Measurements from ENCODE around the gene ADAMTS2.

Gene ADAMTS2

DNA sequence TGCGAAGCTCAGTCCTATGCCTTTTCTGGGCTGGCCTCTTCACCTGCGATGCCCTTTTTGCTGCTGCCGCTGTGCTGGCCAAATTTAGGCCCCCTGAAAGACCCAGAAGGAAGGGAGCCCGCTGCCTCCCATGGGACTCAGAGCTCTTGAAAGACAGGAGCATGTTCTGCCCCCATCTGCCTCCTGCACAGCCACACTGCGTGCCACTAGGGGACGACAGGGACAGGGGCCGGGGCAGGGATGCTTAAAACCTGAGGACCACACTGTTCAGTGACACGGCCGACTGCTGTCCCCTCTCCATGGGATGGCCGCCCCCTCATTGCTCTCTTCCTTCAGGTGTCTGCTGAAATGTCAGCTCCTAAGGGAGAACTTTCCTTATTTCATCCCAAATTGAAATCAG is 132.4 kb downstream of the ADAMTS2 start:
- Histone ChIP-seq H3K4ac (ENCODE audit: low read depth in 1 of 2, low read length in 2 of 2) (no peak overlapping the region), H3K27ac (ENCODE audit: low read length, poor library complexity, severe bottlenecking) (no peak overlapping the region), H3K4me1 (ENCODE audit: control insufficient read depth, insufficient read depth, low read depth, low read length) (peaks cover 3% of the 10 kb centered on the region), H3K27me3 (ENCODE audit: control insufficient read depth in 1 of 2, insufficient read depth in 1 of 2, low read length in 2 of 2) (no peaks in the 10 kb centered on the region), H4K91ac (ENCODE audit: low read length) (no peak overlapping the region), H2AFZ (ENCODE audit: low read depth, low read length) (no peak overlapping the region), H2AK5ac (ENCODE audit: low read length, severe bottlenecking) (no peak overlapping the region), H3K18ac (ENCODE audit: low read depth in 1 of 2, low read length in 2 of 2) (no peak overlapping the region), H2BK15ac (ENCODE audit: low read depth, poor library complexity, severe bottlenecking) (no peak overlapping the region), H2BK120ac (ENCODE audit: low read depth, low read length) (no peak overlapping the region), H3K36me3 (ENCODE audit: control insufficient read depth in 1 of 2, insufficient read depth in 2 of 2, low read depth in 1 of 2, low read length in 2 of 2) (no peaks in the 10 kb centered on the region), H4K8ac (ENCODE audit: low read length) (no peak overlapping the region), H3K4me2 (ENCODE audit: low read length, poor library complexity, severe bottlenecking) (no peak overlapping the region), H3K14ac (ENCODE audit: low read length in 2 of 2) (peak overlapping the region in 1 of 2 experiments; percentile 84), H3K9ac (ENCODE audit: low read length) (no peak overlapping the region), H3K9me3 (ENCODE audit: control insufficient read depth, low read length) (no peaks in the 10 kb centered on the region), H3K23ac (ENCODE audit: low read length in 2 of 2) (no peak overlapping the region), H3K4me3 (ENCODE audit: insufficient read depth in 1 of 2, low read depth in 1 of 2, low read length in 2 of 2) (no peak overlapping the region), H2BK12ac (ENCODE audit: low read length in 2 of 2) (no peak overlapping the region), H2BK5ac (ENCODE audit: low read depth, low read length, poor library complexity, severe bottlenecking) (no peak overlapping the region), H3K79me1 (replicated peaks; ENCODE audit: low read length, poor library complexity, severe bottlenecking) (no peaks in the 10 kb centered on the region)
- WGBS: 88% methylated on average over 10 of the region's 10 CpGs
- no peak for DNase-seq

DNA sequence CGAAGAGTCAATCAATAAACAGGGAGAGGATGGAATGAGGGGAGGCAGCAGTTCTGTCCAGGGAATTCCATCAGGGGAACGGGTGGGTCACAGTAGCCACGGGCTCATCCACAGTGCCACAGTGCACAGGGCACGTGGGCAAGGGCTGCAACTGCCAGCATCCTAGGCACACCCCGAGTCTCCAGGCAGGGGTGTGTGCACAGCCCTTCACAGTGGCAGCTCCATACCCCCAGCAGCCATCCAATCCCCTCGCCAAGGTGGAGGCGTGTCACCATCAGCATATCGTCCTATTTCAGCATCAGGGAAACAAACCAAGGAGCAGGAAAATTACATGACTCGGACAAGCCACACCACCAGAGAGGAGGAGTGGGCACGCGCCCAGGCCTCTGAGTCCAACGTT is 133.6 kb downstream of the ADAMTS2 start:
- Histone ChIP-seq H3K4me1 (ENCODE audit: control insufficient read depth, insufficient read depth, low read depth, low read length) (peaks cover 3% of the 10 kb centered on the region), H2BK5ac (ENCODE audit: low read depth, low read length, poor library complexity, severe bottlenecking) (no peak overlapping the region), H2BK12ac (ENCODE audit: low read length in 2 of 2) (no peak overlapping the region), H2AK5ac (ENCODE audit: low read length, severe bottlenecking) (no peak overlapping the region), H3K79me1 (replicated peaks; ENCODE audit: low read length, poor library complexity, severe bottlenecking) (no peaks in the 10 kb centered on the region), H3K27ac (ENCODE audit: low read length, poor library complexity, severe bottlenecking) (no peak overlapping the region), H3K14ac (ENCODE audit: low read length in 2 of 2) (no peak overlapping the region), H3K4ac (ENCODE audit: low read depth in 1 of 2, low read length in 2 of 2) (no peak overlapping the region), H3K18ac (ENCODE audit: low read depth in 1 of 2, low read length in 2 of 2) (no peak overlapping the region), H2BK15ac (ENCODE audit: low read depth, poor library complexity, severe bottlenecking) (no peak overlapping the region), H3K27me3 (ENCODE audit: control insufficient read depth in 1 of 2, insufficient read depth in 1 of 2, low read length in 2 of 2) (no peaks in the 10 kb centered on the region), H2AFZ (ENCODE audit: low read depth, low read length) (no peak overlapping the region), H3K9me3 (ENCODE audit: control insufficient read depth, low read length) (no peaks in the 10 kb centered on the region), H3K4me3 (ENCODE audit: insufficient read depth in 1 of 2, low read depth in 1 of 2, low read length in 2 of 2) (no peak overlapping the region), H4K8ac (ENCODE audit: low read length) (no peak overlapping the region), H3K23ac (ENCODE audit: low read length in 2 of 2) (no peak overlapping the region), H4K91ac (ENCODE audit: low read length) (peak overlapping the region; percentile 25), H3K36me3 (ENCODE audit: control insufficient read depth in 1 of 2, insufficient read depth in 2 of 2, low read depth in 1 of 2, low read length in 2 of 2) (peaks cover 0 to 6% of the 10 kb centered on the region in 2 experiments), H2BK120ac (ENCODE audit: low read depth, low read length) (no peak overlapping the region), H3K9ac (ENCODE audit: low read length) (no peak overlapping the region), H3K4me2 (ENCODE audit: low read length, poor library complexity, severe bottlenecking) (no peak overlapping the region)
- 97% methylated on average over 12 of the region's 12 CpGs for WGBS
- no peak for DNase-seq

DNA sequence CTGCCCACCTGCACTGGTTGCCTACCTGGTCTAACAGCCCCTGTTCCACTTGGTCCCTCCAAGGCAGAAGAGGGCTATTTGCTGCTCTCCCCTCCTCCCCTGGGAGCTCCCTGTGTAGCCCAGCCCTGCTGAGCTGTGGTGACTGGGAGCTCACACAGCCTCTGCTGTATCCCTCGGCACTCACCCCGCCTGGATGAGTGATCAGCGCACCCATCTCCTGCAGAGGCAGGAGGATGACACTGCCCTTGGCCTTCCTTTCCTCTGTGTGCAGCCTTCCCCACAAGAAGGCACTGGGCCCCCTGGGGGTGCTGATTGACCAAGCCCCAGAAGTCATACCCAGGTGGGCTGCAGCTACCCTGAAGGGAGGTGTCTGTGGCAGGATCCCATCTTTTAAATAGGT is 134.2 kb downstream of the ADAMTS2 start:
- DNase-seq: no peak
- Histone ChIP-seq H3K27ac (ENCODE audit: low read length, poor library complexity, severe bottlenecking) (no peak overlapping the region), H3K36me3 (ENCODE audit: control insufficient read depth in 1 of 2, insufficient read depth in 2 of 2, low read depth in 1 of 2, low read length in 2 of 2) (peaks cover 0 to 9% of the 10 kb centered on the region in 2 experiments), H3K4me1 (ENCODE audit: control insufficient read depth, insufficient read depth, low read depth, low read length) (peaks cover 3% of the 10 kb centered on the region), H2AK5ac (ENCODE audit: low read length, severe bottlenecking) (no peak overlapping the region), H3K4me2 (ENCODE audit: low read length, poor library complexity, severe bottlenecking) (no peak overlapping the region), H3K79me1 (replicated peaks; ENCODE audit: low read length, poor library complexity, severe bottlenecking) (no peaks in the 10 kb centered on the region), H3K18ac (ENCODE audit: low read depth in 1 of 2, low read length in 2 of 2) (peak overlapping the region in 1 of 2 experiments; percentile 50), H4K8ac (ENCODE audit: low read length) (no peak overlapping the region), H2BK12ac (ENCODE audit: low read length in 2 of 2) (peak overlapping the region in 1 of 2 experiments; percentile 29), H3K27me3 (ENCODE audit: control insufficient read depth in 1 of 2, insufficient read depth in 1 of 2, low read length in 2 of 2) (no peaks in the 10 kb centered on the region), H2BK15ac (ENCODE audit: low read depth, poor library complexity, severe bottlenecking) (no peak overlapping the region), H2BK5ac (ENCODE audit: low read depth, low read length, poor library complexity, severe bottlenecking) (no peak overlapping the region), H4K91ac (ENCODE audit: low read length) (peak overlapping the region; percentile 18), H3K14ac (ENCODE audit: low read length in 2 of 2) (peak overlapping the region in 1 of 2 experiments; percentile 53), H2BK120ac (ENCODE audit: low read depth, low read length) (no peak overlapping the region), H2AFZ (ENCODE audit: low read depth, low read length) (no peak overlapping the region), H3K9me3 (ENCODE audit: control insufficient read depth, low read length) (no peaks in the 10 kb centered on the region), H3K23ac (ENCODE audit: low read length in 2 of 2) (no peak overlapping the region), H3K4me3 (ENCODE audit: insufficient read depth in 1 of 2, low read depth in 1 of 2, low read length in 2 of 2) (peak overlapping the region in 1 of 2 experiments; percentile 1), H3K9ac (ENCODE audit: low read length) (no peak overlapping the region), H3K4ac (ENCODE audit: low read depth in 1 of 2, low read length in 2 of 2) (peak overlapping the region in 1 of 2 experiments; percentile 3)
- 92% methylated on average over 3 of the region's 3 CpGs for WGBS

GRCh38 chr5:179210478-179210877 is 134.8 kb downstream of the ADAMTS2 start:
- Histone ChIP-seq H3K18ac (ENCODE audit: low read depth in 1 of 2, low read length in 2 of 2) (peak overlapping the region in 1 of 2 experiments; percentile 4), H2BK12ac (ENCODE audit: low read length in 2 of 2) (no peak overlapping the region), H3K4me2 (ENCODE audit: low read length, poor library complexity, severe bottlenecking) (no peak overlapping the region), H3K4me1 (ENCODE audit: control insufficient read depth, insufficient read depth, low read depth, low read length) (peaks cover 3% of the 10 kb centered on the region), H2BK5ac (ENCODE audit: low read depth, low read length, poor library complexity, severe bottlenecking) (no peak overlapping the region), H3K36me3 (ENCODE audit: control insufficient read depth in 1 of 2, insufficient read depth in 2 of 2, low read depth in 1 of 2, low read length in 2 of 2) (peaks cover 0 to 9% of the 10 kb centered on the region in 2 experiments), H2BK120ac (ENCODE audit: low read depth, low read length) (no peak overlapping the region), H3K23ac (ENCODE audit: low read length in 2 of 2) (no peak overlapping the region), H3K14ac (ENCODE audit: low read length in 2 of 2) (no peak overlapping the region), H4K91ac (ENCODE audit: low read length) (no peak overlapping the region), H4K8ac (ENCODE audit: low read length) (no peak overlapping the region), H3K4ac (ENCODE audit: low read depth in 1 of 2, low read length in 2 of 2) (no peak overlapping the region), H2AFZ (ENCODE audit: low read depth, low read length) (no peak overlapping the region), H3K9me3 (ENCODE audit: control insufficient read depth, low read length) (no peaks in the 10 kb centered on the region), H2AK5ac (ENCODE audit: low read length, severe bottlenecking) (no peak overlapping the region), H3K27me3 (ENCODE audit: control insufficient read depth in 1 of 2, insufficient read depth in 1 of 2, low read length in 2 of 2) (no peaks in the 10 kb centered on the region), H3K9ac (ENCODE audit: low read length) (no peak overlapping the region), H3K79me1 (replicated peaks; ENCODE audit: low read length, poor library complexity, severe bottlenecking) (no peaks in the 10 kb centered on the region), H2BK15ac (ENCODE audit: low read depth, poor library complexity, severe bottlenecking) (no peak overlapping the region), H3K27ac (ENCODE audit: low read length, poor library complexity, severe bottlenecking) (no peak overlapping the region), H3K4me3 (ENCODE audit: insufficient read depth in 1 of 2, low read depth in 1 of 2, low read length in 2 of 2) (no peak overlapping the region)
- whole genome bisulfite sequencing: 95% methylated on average over 6 of the region's 6 CpGs
- no peak for DNase-seq
